NCI-H1930 (cell line): ENCODE measurements around the gene NSRP1.
A peak's percentile ranks its signal among the peaks of the same experiment; 100 is the strongest.
"Not testable (repeated sequence)": the region's sequence is repeated elsewhere in the genome, so short reads cannot be mapped to it uniquely, and the experiment has no call there.

Experiments used
- DNase-seq, 2 experiments: peaks; one replicate each; lab custom pipeline; 2025; lab: John Stamatoyannopoulos, UW

NSRP1 gene, protein sequence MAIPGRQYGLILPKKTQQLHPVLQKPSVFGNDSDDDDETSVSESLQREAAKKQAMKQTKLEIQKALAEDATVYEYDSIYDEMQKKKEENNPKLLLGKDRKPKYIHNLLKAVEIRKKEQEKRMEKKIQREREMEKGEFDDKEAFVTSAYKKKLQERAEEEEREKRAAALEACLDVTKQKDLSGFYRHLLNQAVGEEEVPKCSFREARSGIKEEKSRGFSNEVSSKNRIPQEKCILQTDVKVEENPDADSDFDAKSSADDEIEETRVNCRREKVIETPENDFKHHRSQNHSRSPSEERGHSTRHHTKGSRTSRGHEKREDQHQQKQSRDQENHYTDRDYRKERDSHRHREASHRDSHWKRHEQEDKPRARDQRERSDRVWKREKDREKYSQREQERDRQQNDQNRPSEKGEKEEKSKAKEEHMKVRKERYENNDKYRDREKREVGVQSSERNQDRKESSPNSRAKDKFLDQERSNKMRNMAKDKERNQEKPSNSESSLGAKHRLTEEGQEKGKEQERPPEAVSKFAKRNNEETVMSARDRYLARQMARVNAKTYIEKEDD

GRCh38 chr17:30116661-30117551 is at the start of gene NSRP1:
Gene NSRP1, plus strand, starts transcription at chr17:30116816. Its CDS starts 28 bp downstream, at chr17:30116844.
- peak; percentile 90 to 91 for DNase-seq

DNA sequence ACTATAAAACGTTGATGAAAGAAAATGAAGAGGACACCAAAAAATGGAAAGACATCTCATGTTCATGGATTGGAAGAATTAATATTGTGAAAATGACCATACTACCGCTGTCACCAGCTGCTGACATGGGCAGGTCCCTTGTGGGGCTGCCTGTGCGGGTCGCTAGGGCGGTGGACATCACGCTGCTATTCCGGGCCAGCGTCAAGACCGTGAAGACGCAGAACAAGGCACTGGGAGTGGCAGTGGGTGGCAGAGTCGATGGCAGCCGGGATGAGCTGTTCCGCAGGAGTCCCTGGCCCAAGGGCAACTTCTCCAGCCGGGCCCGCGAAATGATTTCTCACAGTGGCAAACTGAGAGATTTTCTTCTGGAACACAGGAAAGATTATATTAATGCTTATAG is 48.2 kb upstream of the NSRP1 start:
- DNase-seq: no peak

GRCh38 chr17:30074254-30074653 is 42.4 kb upstream of the NSRP1 start:
- no peak for DNase-seq

DNA sequence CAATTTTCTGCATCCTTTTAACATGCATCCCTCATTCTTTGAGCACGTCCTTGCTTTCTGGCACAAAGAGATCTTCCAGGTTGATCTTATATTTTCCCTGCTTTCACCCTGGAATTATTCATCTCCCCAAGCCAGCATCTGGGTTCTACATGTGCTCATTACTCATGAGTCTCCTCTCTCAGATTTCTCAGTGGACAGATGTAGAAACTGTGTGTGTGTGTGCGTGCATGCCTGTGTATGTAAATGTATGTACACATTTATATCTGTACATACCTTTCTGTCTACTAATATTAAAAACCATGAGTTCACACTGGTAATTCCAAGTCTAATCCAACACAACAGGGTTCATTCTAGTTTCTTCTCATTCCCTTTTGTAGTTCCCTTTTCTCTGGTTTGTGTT is 41.9 kb upstream of the NSRP1 start:
- DNase-seq: no peak

- no peak for DNase-seq
These were observed 33.8 kb upstream of the NSRP1 start for GRCh38 chr17:30082773-30083172.

DNA sequence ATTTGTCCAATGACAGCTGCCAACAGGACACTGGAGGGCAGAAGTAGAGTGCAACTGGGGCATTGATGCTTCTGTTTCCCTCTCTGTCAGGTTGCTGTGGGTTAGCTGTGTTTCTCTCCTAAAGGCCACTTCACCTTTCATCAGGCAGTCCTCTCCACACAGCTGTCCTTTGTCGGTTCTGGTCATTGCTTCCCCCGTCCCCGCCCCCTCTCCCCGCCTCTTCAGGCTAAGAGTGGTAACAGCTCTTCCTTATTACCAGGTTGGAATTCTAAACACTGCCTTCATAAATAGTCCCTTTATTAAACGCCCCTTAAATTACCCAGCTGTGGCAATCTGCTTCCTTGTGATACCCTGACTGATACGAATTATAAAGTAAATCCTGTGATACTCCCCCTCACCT is 31.8 kb upstream of the NSRP1 start:
- DNase-seq: no peak

- no peak for DNase-seq
These were observed 29.7 kb upstream of the NSRP1 start for GRCh38 chr17:30086896-30087295.

DNA sequence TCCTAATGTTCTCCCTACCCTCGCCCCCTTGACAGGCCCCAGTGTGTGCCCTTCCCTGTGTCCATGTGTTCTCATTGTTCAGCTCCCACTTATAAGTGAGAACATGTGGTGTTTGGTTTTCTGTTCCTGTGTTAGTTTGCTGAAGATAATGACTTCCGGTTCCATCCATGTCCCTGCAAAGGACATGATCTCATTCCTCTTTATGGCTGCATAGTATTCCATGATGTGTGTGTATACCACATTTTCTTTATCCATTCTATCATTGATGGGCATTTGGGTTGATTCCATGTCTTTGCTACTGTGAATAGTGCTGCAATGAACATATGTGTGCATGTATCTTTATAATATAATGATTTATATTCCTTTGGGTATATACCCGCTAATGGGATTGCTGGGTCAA is 29.2 kb upstream of the NSRP1 start:
- not testable (repeated sequence) for DNase-seq

GRCh38 chr17:30091121-30091670 is 25.4 kb upstream of the NSRP1 start:
- no peak for DNase-seq

DNA sequence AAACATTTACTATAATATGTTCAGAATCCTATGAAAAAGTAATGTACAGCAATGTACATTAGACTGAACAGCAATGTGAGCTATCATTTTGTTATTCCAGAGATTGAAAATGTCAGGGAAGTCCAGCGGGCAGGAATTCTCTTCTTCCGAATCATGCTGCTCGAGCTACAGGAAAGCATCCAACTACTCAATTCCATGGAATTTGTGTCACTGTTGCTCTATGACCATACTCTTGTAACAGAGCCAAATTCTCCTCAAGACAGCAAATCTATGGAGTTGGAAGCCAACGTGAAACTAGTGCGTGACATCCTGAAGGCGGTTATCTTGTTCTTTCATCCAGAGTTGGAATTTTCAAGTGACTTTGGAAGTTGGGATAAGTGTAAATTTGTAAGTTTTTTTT is 24.8 kb upstream of the NSRP1 start:
- DNase-seq: no peak

- no peak for DNase-seq
These were observed 23.7 kb upstream of the NSRP1 start for GRCh38 chr17:30092886-30093285.

DNA sequence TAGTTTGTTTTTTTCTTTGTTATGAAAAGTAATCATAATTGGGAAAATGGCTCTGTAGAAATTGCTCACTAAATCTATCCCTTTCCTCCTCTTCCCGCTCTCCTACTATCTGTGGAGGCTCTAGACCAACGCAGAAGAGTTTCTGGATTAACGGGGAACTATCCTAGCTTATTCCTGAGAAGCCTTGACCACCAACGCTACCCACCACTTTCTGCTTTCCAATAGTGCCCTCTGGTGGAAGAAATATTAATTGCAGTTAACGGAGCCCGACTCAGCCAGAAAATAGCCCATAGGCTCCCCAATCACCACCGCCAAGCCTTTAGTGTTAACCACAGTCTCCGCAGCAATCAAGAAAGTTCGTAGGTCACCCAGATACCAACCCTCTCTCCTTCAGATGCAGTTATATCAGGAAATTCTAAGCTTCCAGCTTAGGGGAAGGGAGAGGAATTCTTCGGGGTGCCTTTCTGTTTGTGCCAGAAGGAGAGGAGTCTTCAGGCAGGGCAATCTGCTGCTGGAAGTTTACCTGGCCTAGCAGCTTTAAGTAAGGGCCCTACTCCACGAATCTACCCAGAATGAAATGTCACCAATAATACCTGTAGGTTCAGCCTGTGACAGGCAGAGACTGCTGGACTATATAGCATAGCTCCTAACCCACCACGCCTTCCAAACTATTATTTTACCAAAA is 23.0 kb upstream of the NSRP1 start:
- DNase-seq: peak; percentile 50 to 57

GRCh38 chr17:30095507-30096244 is 20.9 kb upstream of the NSRP1 start:
- DNase-seq: peak in 1 of 2 experiments; percentile 9

DNA sequence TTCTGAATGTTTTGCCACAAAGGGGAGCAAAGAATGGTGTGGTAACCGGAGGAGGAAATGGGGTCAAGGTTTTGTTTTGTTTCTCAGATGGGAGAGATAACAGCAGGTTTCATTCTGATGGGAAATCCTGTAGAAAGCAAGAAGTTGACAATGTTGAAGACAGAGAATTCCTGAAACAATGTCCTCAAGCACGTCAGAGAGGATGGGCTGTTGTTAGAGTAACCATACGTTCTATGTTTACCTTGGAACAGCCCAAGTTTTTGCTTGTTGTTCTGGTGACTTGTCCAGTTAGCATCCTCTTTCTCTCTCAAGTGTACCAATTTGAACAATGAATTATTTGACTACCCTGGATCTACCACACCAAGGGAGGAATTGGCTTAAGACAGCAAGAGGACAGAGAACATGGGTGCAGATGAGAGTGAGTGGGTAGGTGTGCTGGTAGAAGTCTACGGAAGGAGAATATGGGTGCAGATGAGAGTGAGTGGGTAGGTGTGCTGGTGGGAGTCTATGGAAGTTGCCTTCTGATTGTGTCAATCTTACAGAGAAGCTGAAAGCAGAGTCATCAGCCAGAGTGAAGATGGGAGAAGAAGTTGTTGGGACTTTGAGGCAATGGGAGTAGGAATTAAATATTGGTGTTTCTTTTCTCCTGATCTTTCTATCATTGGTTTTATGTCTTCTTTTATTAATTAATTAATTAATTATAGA is 14.8 kb upstream of the NSRP1 start:
- no peak for DNase-seq

GRCh38 chr17:30103921-30104320 is 12.7 kb upstream of the NSRP1 start:
- no peak for DNase-seq

DNA sequence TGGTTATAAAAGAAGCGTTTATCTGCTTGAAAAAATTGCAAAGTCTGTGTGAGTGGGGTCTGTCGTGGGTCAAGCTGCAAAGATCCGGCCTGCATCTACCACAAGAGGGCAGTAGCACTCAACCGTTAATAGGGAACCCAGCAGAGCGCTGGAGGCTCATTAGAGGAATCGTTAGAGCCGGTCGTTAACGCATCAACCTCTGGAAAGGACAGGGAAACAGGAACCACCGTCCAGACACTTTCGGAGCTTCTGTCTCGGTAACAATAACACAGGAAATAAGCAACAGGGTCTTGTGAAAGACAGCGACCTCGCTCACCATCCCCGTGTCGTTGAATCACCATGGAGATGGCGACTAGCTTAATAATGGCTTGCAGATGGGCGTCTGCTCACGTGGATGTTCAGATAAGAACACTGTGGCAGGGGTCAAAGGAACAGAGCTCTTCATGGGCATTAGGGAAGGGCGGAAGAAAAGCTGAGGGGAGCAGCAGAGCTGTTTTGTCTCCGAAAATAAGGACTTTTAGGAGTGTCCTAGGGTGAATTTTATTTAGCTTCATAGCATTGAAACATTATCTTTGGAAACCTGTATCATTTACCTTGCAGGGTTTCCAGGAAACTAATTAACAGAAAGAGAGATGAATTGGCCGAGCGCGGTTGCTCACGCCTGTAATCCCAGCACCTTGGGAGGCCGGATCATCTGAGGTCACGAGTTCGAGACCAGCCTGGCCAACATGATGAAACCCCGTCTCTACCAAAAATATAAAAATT is 11.9 kb upstream of the NSRP1 start:
- peak; percentile 86 to 90 for DNase-seq

- DNase-seq: peak; percentile 63 to 84
These were observed 3.8 kb upstream of the NSRP1 start for GRCh38 chr17:30112794-30113193.

DNA sequence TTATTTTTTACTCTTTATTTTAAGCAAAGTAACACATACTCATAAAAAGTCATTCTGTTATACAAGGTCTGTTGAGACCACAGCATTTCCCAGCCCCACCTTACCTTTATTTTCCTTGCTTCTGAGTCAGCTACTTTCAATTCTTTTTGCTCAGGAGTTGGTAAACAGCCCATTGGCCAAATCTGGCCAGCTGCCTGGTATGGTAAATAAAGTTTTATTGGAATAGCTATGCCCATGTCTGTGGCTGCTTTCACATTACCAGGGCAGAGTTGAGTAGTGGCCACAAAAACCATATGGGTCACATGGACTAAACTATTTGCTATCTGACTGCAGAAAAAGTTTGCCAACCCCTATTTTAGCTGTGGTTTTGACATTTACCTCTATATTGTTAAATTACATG is 3.4 kb upstream of the NSRP1 start:
- peak; percentile 63 to 84 for DNase-seq

DNA sequence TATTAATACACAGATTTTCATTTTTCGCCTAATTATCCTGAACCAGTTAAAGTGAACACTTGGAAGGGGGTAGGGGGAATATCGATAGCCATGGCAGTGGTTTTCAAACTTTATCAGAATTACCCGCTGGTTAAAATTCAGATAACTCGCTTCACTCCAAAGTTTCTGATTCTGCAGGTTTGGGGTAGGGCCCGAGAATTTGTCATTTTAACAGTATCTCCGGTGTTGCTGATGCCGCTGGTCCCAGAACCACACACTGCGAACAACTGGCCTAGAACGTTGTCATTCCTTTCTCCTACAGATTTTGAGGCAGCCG is 313 bp upstream of the NSRP1 start:
- no peak for DNase-seq

- no peak for DNase-seq
These were observed 1.1 kb downstream of the NSRP1 start for GRCh38 chr17:30117675-30118081.
